GM21723 (cell line): ENCODE data around the gene FMN2.
"Not testable (repeated sequence)": the region's sequence is repeated elsewhere in the genome, so short reads cannot be mapped to it uniquely, and the experiment has no call there.

ENCODE experiments used
- ATAC-seq: cut with Tn5 transposase; IDR thresholded peaks from one replicate; pipeline ENCODE4 v1.9.1; 2021; ENCODE audit warnings: mild to moderate bottlenecking, moderate library complexity; ENCODE audit not compliant: unreplicated experiment

Gene FMN2

GRCh38 chr1:240409615-240410014, 317.9 kb downstream of the FMN2 start:
- ATAC-seq = no peak

GRCh38 chr1:240413732-240414131, 322.0 kb downstream of the FMN2 start:
- no peak for ATAC-seq

GRCh38 chr1:240414237-240414636, 322.6 kb downstream of the FMN2 start:
- ATAC-seq = no peak

GRCh38 chr1:240415011-240415410, 323.3 kb downstream of the FMN2 start:
- not testable (repeated sequence) for ATAC-seq

- ATAC-seq = no peak
These were observed 323.8 kb downstream of the FMN2 start for GRCh38 chr1:240415532-240415931.

GRCh38 chr1:240417317-240417716, 325.6 kb downstream of the FMN2 start:
- ATAC-seq = no peak

- ATAC-seq = no peak
These were observed 329.1 kb downstream of the FMN2 start for GRCh38 chr1:240420766-240421165.

- ATAC-seq = no peak
These were observed 331.7 kb downstream of the FMN2 start for GRCh38 chr1:240423246-240423924.

GRCh38 chr1:240424740-240425464, 333.2 kb downstream of the FMN2 start:
- ATAC-seq = no peak

GRCh38 chr1:240426051-240426450, 334.4 kb downstream of the FMN2 start:
- ATAC-seq = no peak

- no peak for ATAC-seq
These were observed 344.4 kb downstream of the FMN2 start for GRCh38 chr1:240435996-240436566.

GRCh38 chr1:240441669-240442068, 350.0 kb downstream of the FMN2 start:
- no peak for ATAC-seq

- ATAC-seq = no peak
These were observed 353.7 kb downstream of the FMN2 start for GRCh38 chr1:240445369-240445768.

GRCh38 chr1:240455228-240455821, 363.6 kb downstream of the FMN2 start:
- ATAC-seq = no peak

- no peak for ATAC-seq
These were observed 365.5 kb downstream of the FMN2 start for GRCh38 chr1:240457203-240457602.

GRCh38 chr1:240462277-240462676, 370.6 kb downstream of the FMN2 start:
- no peak for ATAC-seq

GRCh38 chr1:240462766-240463395, 371.2 kb downstream of the FMN2 start:
- no peak for ATAC-seq

GRCh38 chr1:240464099-240464498, 372.4 kb downstream of the FMN2 start:
- ATAC-seq = no peak

GRCh38 chr1:240465531-240465940, 373.9 kb downstream of the FMN2 start:
- ATAC-seq = no peak

GRCh38 chr1:240466509-240466908, 374.8 kb downstream of the FMN2 start:
- ATAC-seq = no peak

- ATAC-seq = no peak
These were observed 376.2 kb downstream of the FMN2 start for GRCh38 chr1:240467895-240468294.
